Activated CD8-positive, alpha-beta memory T cell treated with anti-CD3 and anti-CD28 coated beads for 36 hours (primary cell): ENCODE data around the gene CASZ1. TPM values are rescaled to one million over a fixed set of nuclear protein-coding genes. Genes with fewer than 3 reads are reported as not detected.

Source experiments
- total RNA-seq, 2 experiments: library from RNA; stranded (reverse); gene quantifications; one replicate each; pipeline ENCODE4 v1.2.3, GENCODE V29; 2021

The CASZ1 gene
- total RNA-seq, 2 experiments from 2014 or later = 2.4 to 3.7 TPM

Other genes with a start within 250 kb of the CASZ1 start
- 100 to 1,000 TPM; 203 to 212 TPM for gene TARDBP, start 216.0 kb upstream of the CASZ1 start, total RNA-seq